Duodenal mucosa (tissue), 2 donors: Measurements from ENCODE around the gene GOLGA3.
A peak's percentile ranks its signal among the peaks of the same experiment; 100 is the strongest.
"Not testable (repeated sequence)": the region's sequence is repeated elsewhere in the genome, so short reads cannot be mapped to it uniquely, and the experiment has no call there.

Experiments used
- H3K27ac ChIP-seq: one replicate; pipeline ENCODE4 v1.7.0; 2013; ENCODE audit warnings: low read depth, low read length
- H3K27me3 ChIP-seq, 2 donors: one replicate each; pipeline ENCODE4 v1.7.0; 2013; ENCODE audit warnings: low read length in 2 of 2, control low read depth in 1 of 2; ENCODE audit not compliant: insufficient read depth in 2 of 2, control insufficient read depth in 1 of 2
- H3K36me3 ChIP-seq, 2 donors: one replicate each; pipeline ENCODE4 v1.7.0; 2013; ENCODE audit warnings: low read length in 2 of 2, control low read depth in 1 of 2; ENCODE audit not compliant: insufficient read depth in 2 of 2, control insufficient read depth in 1 of 2
- H3K4me1 ChIP-seq, 2 donors: one replicate each; pipeline ENCODE4 v1.7.0; 2013; ENCODE audit warnings: low read length in 2 of 2, control low read depth in 1 of 2; ENCODE audit not compliant: insufficient read depth in 2 of 2, control insufficient read depth in 1 of 2
- H3K4me3 ChIP-seq, 2 donors: one replicate each; pipeline ENCODE4 v1.7.0; 2013; ENCODE audit warnings: low read length in 2 of 2, low read depth in 1 of 2
- H3K9ac ChIP-seq, 2 donors: one replicate each; pipeline ENCODE4 v1.7.0; 2013; ENCODE audit warnings: low read length in 2 of 2, low read depth in 1 of 2
- H3K9me3 ChIP-seq, 2 donors: one replicate each; pipeline ENCODE4 v1.7.0; 2013; ENCODE audit warnings: low read length in 2 of 2, control low read depth in 1 of 2; ENCODE audit not compliant: control insufficient read depth in 1 of 2

The GOLGA3 gene

GRCh38 chr12:132847363-132848356 lies 19.0 kb upstream of the GOLGA3 start:
- H3K27ac ChIP-seq: no peak overlapping the region
- H3K4me3 ChIP-seq: no peak overlapping the region
- H3K9ac ChIP-seq: no peak overlapping the region
- H3K9me3 ChIP-seq: no peaks in the 10 kb centered on the region
- no peaks in the 10 kb centered on the region for H3K4me1 ChIP-seq
- peaks cover 37 to 62% of the 10 kb centered on the region in 2 donors for H3K36me3 ChIP-seq
- no peaks in the 10 kb centered on the region for H3K27me3 ChIP-seq

- H3K27ac ChIP-seq, H3K27me3 ChIP-seq, H3K9me3 ChIP-seq, H3K4me1 ChIP-seq, H3K9ac ChIP-seq, H3K4me3 ChIP-seq: not testable (repeated sequence)
- H3K36me3 ChIP-seq: peaks cover 37 to 66% of the 10 kb centered on the region in 2 donors
These were observed 16.0 kb upstream of the GOLGA3 start for GRCh38 chr12:132844681-132845080.

GRCh38 chr12:132842449-132843045 lies 13.9 kb upstream of the GOLGA3 start:
- H3K36me3 ChIP-seq: peaks cover 31 to 55% of the 10 kb centered on the region in 2 donors
- peaks cover 0 to 8% of the 10 kb centered on the region in 2 donors for H3K4me1 ChIP-seq

GRCh38 chr12:132841151-132841550 lies 12.5 kb upstream of the GOLGA3 start:
- Histone ChIP-seq H3K4me1 (peaks cover 0 to 11% of the 10 kb centered on the region in 2 donors), H3K9ac (no peak overlapping the region), H3K27ac (no peak overlapping the region), H3K4me3 (no peak overlapping the region), H3K36me3 (peaks cover 21 to 44% of the 10 kb centered on the region in 2 donors), H3K27me3 (no peaks in the 10 kb centered on the region), H3K9me3 (no peaks in the 10 kb centered on the region)

More at GRCh38 chr12:132842449-132843045, 13.9 kb upstream of the GOLGA3 start:
- no peaks in the 10 kb centered on the region for H3K27me3 ChIP-seq
- no peaks in the 10 kb centered on the region for H3K9me3 ChIP-seq
- H3K27ac ChIP-seq: no peak overlapping the region
- H3K9ac ChIP-seq: no peak overlapping the region
- no peak overlapping the region for H3K4me3 ChIP-seq

GRCh38 chr12:132840536-132840935 lies 11.9 kb upstream of the GOLGA3 start:
- no peaks in the 10 kb centered on the region for H3K27me3 ChIP-seq
- no peak overlapping the region for H3K27ac ChIP-seq
- no peak overlapping the region for H3K4me3 ChIP-seq
- peaks cover 0 to 11% of the 10 kb centered on the region in 2 donors for H3K4me1 ChIP-seq
- H3K9me3 ChIP-seq: no peaks in the 10 kb centered on the region
- H3K9ac ChIP-seq: no peak overlapping the region
- peaks cover 21 to 39% of the 10 kb centered on the region in 2 donors for H3K36me3 ChIP-seq

- H3K36me3 ChIP-seq: peaks cover 26 to 37% of the 10 kb centered on the region in 2 donors
- peaks cover 0 to 11% of the 10 kb centered on the region in 2 donors for H3K4me1 ChIP-seq
- H3K4me3 ChIP-seq: no peak overlapping the region
- H3K9me3 ChIP-seq: no peaks in the 10 kb centered on the region
- H3K27me3 ChIP-seq: no peaks in the 10 kb centered on the region
- no peak overlapping the region for H3K27ac ChIP-seq
- H3K9ac ChIP-seq: no peak overlapping the region
These were observed 11.0 kb upstream of the GOLGA3 start for GRCh38 chr12:132839558-132840235.

- Histone ChIP-seq H3K4me1 (peaks cover 0 to 11% of the 10 kb centered on the region in 2 donors), H3K9ac (no peak overlapping the region), H3K4me3 (no peak overlapping the region), H3K27ac (no peak overlapping the region), H3K36me3 (peaks cover 21 to 36% of the 10 kb centered on the region in 2 donors), H3K27me3 (no peaks in the 10 kb centered on the region), H3K9me3 (no peaks in the 10 kb centered on the region)
These were observed 9.9 kb upstream of the GOLGA3 start for GRCh38 chr12:132838410-132839080.

- no peaks in the 10 kb centered on the region for H3K9me3 ChIP-seq
- H3K9ac ChIP-seq: no peak overlapping the region
- H3K27ac ChIP-seq: no peak overlapping the region
- H3K27me3 ChIP-seq: no peaks in the 10 kb centered on the region
- H3K4me1 ChIP-seq: peaks cover 0 to 11% of the 10 kb centered on the region in 2 donors
- H3K4me3 ChIP-seq: no peak overlapping the region
- peaks cover 21 to 31% of the 10 kb centered on the region in 2 donors for H3K36me3 ChIP-seq
These were observed 9.2 kb upstream of the GOLGA3 start for GRCh38 chr12:132837693-132838409.

- H3K27ac ChIP-seq: no peak overlapping the region
- no peak overlapping the region for H3K9ac ChIP-seq
- H3K4me1 ChIP-seq: peaks cover 0 to 11% of the 10 kb centered on the region in 2 donors
- H3K9me3 ChIP-seq: no peaks in the 10 kb centered on the region
- H3K4me3 ChIP-seq: peak overlapping the region in 1 of 2 donors; percentile 32
- H3K27me3 ChIP-seq: no peaks in the 10 kb centered on the region
- H3K36me3 ChIP-seq: peaks cover 24 to 25% of the 10 kb centered on the region in 2 donors
These were observed 8.2 kb upstream of the GOLGA3 start for GRCh38 chr12:132836795-132837331.
